ENCODE results near the gene C1QTNF1.
A peak's percentile ranks its signal among the peaks of the same experiment; 100 is the strongest.

The C1QTNF1 gene

DNA sequence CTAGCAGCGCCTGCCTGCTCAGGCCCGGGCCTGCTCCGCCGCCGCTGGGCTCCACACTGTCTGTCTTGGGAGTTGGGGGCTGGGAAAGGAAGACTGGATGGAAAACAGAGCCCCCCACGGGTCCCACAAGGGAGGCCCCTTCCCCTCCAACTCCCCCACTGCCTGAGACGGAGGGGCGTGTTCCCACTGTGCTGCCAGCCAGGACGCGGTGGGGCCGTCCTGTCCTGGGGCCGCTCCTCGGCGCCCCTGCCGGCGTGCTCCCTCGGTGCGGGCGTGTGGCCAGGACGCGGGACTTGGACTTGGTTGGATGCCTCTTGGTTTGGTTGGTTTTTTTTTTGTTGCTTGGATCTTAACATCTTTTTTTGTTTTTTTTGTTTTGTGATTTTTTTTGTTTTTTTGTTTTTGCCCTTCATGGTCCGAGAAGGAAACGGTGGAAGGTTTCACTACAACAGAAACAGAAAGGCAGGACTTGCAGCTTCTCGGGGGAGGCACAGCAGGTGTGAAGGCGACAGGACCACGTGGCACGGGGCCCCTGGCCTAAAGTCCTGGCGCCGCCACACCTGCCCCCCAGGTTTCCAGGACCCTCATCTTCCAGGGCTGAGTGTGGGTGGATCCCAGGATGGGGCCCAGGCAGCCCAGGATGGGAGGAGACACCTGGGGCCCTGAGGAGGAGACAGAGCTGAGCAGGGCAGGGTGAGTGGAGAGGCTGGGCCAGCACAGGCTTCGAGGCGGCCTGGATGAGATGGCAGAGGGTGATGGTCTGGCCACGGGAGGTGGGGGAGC is 66.7 kb downstream of the C1QTNF1 start:
- Histone ChIP-seq H3K9ac (ENCODE audit: low read length) (no peak overlapping the region), H3K9me3 (ENCODE audit: low read length) (no peaks in the 10 kb centered on the region), H3K4me3 (ENCODE audit: low read depth in 1 of 2, low read length in 2 of 2) (no peak overlapping the region), H3K36me3 (ENCODE audit: insufficient read depth, low read length) (no peaks in the 10 kb centered on the region), H3K27ac (ENCODE audit: low read depth, low read length) (no peak overlapping the region), H3K4me1 (ENCODE audit: insufficient read depth, low read length) (peaks cover 6% of the 10 kb centered on the region), H3K27me3 (ENCODE audit: control insufficient read depth in 1 of 2, insufficient read depth in 2 of 2, low read length in 2 of 2) (peaks cover 0 to 16% of the 10 kb centered on the region in 2 donors)

DNA sequence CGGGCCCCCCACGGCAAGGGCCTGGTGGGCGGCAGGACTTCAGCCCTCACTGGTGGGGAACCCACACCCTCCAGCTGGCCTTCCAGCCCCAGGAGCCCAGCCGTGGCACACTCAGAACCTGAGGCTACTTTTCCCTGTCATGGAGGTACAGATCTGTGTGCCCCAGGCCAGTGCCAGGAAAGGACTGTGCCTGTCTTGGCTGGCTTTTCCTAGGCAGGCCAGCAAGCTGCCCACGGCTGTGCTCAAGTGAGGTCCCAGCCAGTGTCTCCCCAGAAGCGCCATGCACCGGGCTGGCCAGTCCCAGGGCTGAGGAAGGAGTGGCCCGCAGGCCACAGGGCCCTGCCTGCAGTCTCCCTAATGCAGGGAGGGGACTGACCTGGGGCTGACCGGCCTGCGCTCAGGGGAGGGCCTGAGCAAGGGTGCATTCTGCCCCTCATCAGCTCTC is 67.3 kb downstream of the C1QTNF1 start:
- no peaks in the 10 kb centered on the region for H3K9me3 ChIP-seq (ENCODE audit: low read length)
- peaks cover 0 to 16% of the 10 kb centered on the region in 2 donors for H3K27me3 ChIP-seq (ENCODE audit: control insufficient read depth in 1 of 2, insufficient read depth in 2 of 2, low read length in 2 of 2)
- no peak overlapping the region for H3K27ac ChIP-seq (ENCODE audit: low read depth, low read length)
- no peak overlapping the region for H3K4me3 ChIP-seq (ENCODE audit: low read depth in 1 of 2, low read length in 2 of 2)
- no peak overlapping the region for H3K9ac ChIP-seq (ENCODE audit: low read length)
- H3K36me3 ChIP-seq (ENCODE audit: insufficient read depth, low read length), result no peaks in the 10 kb centered on the region
- peaks cover 6% of the 10 kb centered on the region for H3K4me1 ChIP-seq (ENCODE audit: insufficient read depth, low read length)

- H3K27me3 ChIP-seq (ENCODE audit: control insufficient read depth in 1 of 2, insufficient read depth in 2 of 2, low read length in 2 of 2), result peaks cover 0 to 24% of the 10 kb centered on the region in 2 donors
- H3K4me1 ChIP-seq (ENCODE audit: insufficient read depth, low read length), result peaks cover 7% of the 10 kb centered on the region
- no peak overlapping the region for H3K27ac ChIP-seq (ENCODE audit: low read depth, low read length)
- no peak overlapping the region for H3K4me3 ChIP-seq (ENCODE audit: low read depth in 1 of 2, low read length in 2 of 2)
- no peaks in the 10 kb centered on the region for H3K36me3 ChIP-seq (ENCODE audit: insufficient read depth, low read length)
- no peak overlapping the region for H3K9ac ChIP-seq (ENCODE audit: low read length)
- H3K9me3 ChIP-seq (ENCODE audit: low read length), result no peaks in the 10 kb centered on the region
Observed at GRCh38 chr17:79092567-79092966, 68.6 kb downstream of the C1QTNF1 start.

DNA sequence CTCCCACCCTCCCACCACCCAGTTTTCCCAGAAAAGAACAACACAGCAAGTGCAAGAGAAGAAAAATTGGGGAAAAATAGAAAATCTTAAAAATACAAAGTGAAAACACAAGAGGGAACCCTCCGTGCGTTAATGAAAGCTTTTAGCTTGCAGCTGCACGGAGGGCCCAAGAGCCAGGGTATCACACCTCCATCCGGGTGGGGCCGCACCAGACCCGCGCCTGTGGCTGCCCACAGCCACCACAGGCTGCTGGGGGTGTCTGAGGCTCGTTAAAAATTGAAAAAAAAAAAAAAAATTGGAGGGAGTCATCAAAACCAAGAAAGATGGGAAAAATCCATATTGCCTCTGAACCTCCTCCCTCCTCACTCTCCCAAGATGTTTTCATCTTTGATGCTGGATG is 69.3 kb downstream of the C1QTNF1 start:
- Histone ChIP-seq H3K27ac (ENCODE audit: low read depth, low read length) (no peak overlapping the region), H3K9me3 (ENCODE audit: low read length) (no peaks in the 10 kb centered on the region), H3K4me1 (ENCODE audit: insufficient read depth, low read length) (peaks cover 14% of the 10 kb centered on the region), H3K9ac (ENCODE audit: low read length) (no peak overlapping the region), H3K27me3 (ENCODE audit: control insufficient read depth in 1 of 2, insufficient read depth in 2 of 2, low read length in 2 of 2) (peaks cover 0 to 28% of the 10 kb centered on the region in 2 donors), H3K4me3 (ENCODE audit: low read depth in 1 of 2, low read length in 2 of 2) (no peak overlapping the region), H3K36me3 (ENCODE audit: insufficient read depth, low read length) (no peaks in the 10 kb centered on the region)

DNA sequence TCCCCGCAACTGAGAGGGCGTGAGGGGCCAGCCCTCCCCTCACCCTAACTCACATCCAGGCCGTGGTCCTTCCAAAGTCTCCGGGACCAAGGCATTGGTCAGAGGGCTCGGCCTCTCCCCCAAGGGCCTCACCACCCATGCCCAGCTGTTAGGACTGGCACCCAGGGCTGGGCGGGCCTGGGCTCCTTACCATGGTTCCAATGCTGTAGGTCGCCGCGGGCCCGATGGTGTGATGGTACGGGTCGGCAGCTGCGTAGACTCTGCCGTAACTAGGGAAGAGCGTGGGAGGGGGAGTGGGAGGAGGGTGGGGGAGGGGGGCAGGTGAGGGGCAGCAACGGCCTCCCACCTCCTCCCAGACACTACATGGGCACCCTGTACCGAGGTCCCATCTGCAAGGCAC is 70.3 kb downstream of the C1QTNF1 start:
- Histone ChIP-seq H3K4me3 (ENCODE audit: low read depth in 1 of 2, low read length in 2 of 2) (no peak overlapping the region), H3K27ac (ENCODE audit: low read depth, low read length) (no peak overlapping the region), H3K4me1 (ENCODE audit: insufficient read depth, low read length) (peaks cover 14% of the 10 kb centered on the region), H3K9ac (ENCODE audit: low read length) (no peak overlapping the region), H3K9me3 (ENCODE audit: low read length) (no peaks in the 10 kb centered on the region), H3K27me3 (ENCODE audit: control insufficient read depth in 1 of 2, insufficient read depth in 2 of 2, low read length in 2 of 2) (peaks cover 0 to 28% of the 10 kb centered on the region in 2 donors), H3K36me3 (ENCODE audit: insufficient read depth, low read length) (no peaks in the 10 kb centered on the region)

DNA sequence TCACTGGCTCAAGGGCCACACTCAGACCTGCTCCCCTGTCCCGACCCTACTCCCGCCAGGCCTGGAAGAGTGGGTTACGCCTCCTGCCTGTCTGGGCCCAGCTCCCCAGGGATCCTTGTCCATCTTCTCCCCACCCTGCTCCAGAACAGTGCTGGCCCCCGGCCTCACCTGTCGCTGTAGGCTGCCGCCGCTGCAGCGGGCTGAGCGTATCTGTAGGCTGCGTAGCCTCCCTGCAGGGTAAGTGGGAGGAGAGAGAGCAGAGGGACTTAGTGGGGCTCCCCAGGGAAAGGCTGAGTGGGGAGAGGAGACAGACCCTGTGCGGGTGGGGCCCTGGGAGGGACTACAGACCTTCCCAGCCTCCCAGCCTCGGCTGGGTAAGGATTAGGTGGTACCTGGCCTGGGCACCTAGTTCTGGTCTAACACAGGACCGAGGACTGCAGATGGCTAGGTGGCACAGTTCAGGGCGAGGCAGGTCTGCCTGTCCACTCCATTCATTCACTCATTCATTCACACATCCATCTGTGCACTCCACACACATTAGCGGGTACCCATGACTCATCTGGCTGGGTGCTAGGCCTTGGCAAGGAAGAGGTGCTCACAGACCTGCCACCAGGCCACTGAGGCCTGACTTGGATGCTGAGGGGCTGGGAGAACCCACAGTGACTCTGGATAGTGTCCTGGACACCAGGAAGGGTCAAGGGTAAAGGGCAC is 71.5 kb downstream of the C1QTNF1 start:
- Histone ChIP-seq H3K4me1 (ENCODE audit: insufficient read depth, low read length) (peaks cover 13% of the 10 kb centered on the region), H3K9me3 (ENCODE audit: low read length) (no peaks in the 10 kb centered on the region), H3K4me3 (ENCODE audit: low read depth in 1 of 2, low read length in 2 of 2) (no peak overlapping the region), H3K9ac (ENCODE audit: low read length) (no peak overlapping the region), H3K36me3 (ENCODE audit: insufficient read depth, low read length) (no peaks in the 10 kb centered on the region), H3K27me3 (ENCODE audit: control insufficient read depth in 1 of 2, insufficient read depth in 2 of 2, low read length in 2 of 2) (peaks cover 0 to 31% of the 10 kb centered on the region in 2 donors), H3K27ac (ENCODE audit: low read depth, low read length) (no peak overlapping the region)

DNA sequence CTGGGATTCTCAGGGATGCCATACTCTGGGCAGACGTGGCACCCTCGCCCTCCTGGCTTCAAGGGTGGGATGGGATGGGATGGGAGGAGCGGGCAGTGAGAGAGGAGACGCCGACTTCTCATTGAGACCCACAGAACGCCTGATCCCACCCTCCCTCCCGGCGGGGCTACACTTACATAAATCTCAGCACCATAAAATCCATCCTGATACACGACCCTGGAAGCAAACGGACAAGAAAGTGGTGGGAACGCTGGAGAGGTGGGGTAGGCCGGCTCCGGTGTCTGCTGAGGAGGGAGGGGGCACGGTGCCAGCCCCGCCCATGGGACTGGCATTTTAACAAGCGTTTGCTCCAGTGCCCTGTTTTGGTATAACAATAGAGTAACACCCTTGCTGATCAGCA is 72.5 kb downstream of the C1QTNF1 start:
- Histone ChIP-seq H3K36me3 (ENCODE audit: insufficient read depth, low read length) (no peaks in the 10 kb centered on the region), H3K9ac (ENCODE audit: low read length) (no peak overlapping the region), H3K4me3 (ENCODE audit: low read depth in 1 of 2, low read length in 2 of 2) (no peak overlapping the region), H3K4me1 (ENCODE audit: insufficient read depth, low read length) (peaks cover 7% of the 10 kb centered on the region), H3K9me3 (ENCODE audit: low read length) (no peaks in the 10 kb centered on the region), H3K27me3 (ENCODE audit: control insufficient read depth in 1 of 2, insufficient read depth in 2 of 2, low read length in 2 of 2) (peaks cover 0 to 31% of the 10 kb centered on the region in 2 donors), H3K27ac (ENCODE audit: low read depth, low read length) (peak overlapping the region; percentile 44)

DNA sequence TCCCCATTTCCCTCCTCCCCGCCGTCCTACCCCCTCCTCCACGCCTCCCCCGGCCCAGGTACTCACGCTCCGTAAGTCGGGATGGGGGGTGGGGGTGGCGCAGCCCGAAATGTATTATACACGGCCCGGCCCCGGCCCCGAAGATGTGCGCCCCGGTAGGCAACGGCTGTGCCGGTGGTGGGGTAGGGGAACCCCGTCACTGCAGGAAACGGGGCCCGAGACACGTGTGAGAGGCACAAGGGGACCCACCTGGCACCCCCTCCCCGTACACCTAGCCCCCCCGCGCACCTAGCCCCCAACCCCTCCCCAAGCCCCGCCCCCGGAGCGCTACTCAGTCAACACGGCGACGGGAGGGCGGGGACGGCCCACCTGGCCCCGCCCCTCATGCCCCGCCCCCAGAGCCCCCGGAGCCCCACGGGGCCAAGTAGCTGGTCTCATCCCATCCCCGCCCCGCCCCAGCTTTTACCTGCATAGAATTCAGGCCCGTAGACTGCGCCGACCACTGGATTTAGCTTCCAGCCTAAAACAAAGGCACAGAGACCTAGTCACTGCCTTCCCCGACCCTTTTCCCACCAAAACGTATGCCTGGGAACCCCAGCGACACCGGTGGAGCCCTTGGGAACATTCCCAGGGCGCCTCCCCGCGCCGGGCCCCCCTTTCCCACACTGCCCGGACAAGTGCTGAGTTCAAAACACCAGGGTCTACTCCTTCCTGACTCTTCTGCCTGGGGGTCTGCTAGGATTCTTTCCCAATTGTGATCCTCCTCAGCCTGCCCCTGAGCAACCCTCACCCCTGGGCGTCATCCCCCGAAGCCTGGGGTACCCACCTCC is 73.5 kb downstream of the C1QTNF1 start:
- H3K36me3 ChIP-seq (ENCODE audit: insufficient read depth, low read length), result no peaks in the 10 kb centered on the region
- H3K27me3 ChIP-seq (ENCODE audit: control insufficient read depth in 1 of 2, insufficient read depth in 2 of 2, low read length in 2 of 2), result peaks cover 0 to 25% of the 10 kb centered on the region in 2 donors
- peaks cover 7% of the 10 kb centered on the region for H3K4me1 ChIP-seq (ENCODE audit: insufficient read depth, low read length)
- H3K4me3 ChIP-seq (ENCODE audit: low read depth in 1 of 2, low read length in 2 of 2), result no peak overlapping the region
- no peaks in the 10 kb centered on the region for H3K9me3 ChIP-seq (ENCODE audit: low read length)
- no peak overlapping the region for H3K27ac ChIP-seq (ENCODE audit: low read depth, low read length)
- no peak overlapping the region for H3K9ac ChIP-seq (ENCODE audit: low read length)

DNA sequence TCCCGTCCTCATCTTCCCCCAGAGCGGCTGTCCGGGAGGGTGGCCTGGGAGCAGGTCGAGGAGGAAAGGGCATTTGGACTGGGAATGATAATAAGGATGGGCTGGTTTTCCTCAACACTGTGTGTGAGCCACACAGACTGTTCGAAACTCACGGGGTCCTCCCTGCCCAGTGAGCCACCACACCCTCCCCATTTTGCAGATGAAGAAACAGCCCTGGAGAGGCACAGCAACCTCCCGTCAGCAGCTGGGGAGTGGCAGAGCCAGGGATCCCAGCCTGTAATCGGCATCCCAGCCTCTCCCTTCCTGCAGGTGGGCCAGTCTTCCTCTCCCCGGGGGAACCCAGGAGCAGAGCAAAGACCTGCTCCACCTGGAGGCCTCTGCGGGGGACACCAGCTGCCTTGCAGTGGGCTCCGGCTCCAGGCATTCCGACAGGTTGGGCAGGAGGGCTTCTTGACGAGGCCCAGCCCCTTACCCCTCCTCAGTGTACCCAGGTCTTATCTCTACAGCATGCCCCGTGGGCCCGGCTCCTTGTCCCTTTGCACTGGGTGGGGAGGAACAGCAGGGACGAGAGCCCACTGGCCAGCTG is 74.4 kb downstream of the C1QTNF1 start:
- Histone ChIP-seq H3K9me3 (ENCODE audit: low read length) (no peaks in the 10 kb centered on the region), H3K4me3 (ENCODE audit: low read depth in 1 of 2, low read length in 2 of 2) (no peak overlapping the region), H3K27ac (ENCODE audit: low read depth, low read length) (no peak overlapping the region), H3K36me3 (ENCODE audit: insufficient read depth, low read length) (no peaks in the 10 kb centered on the region), H3K9ac (ENCODE audit: low read length) (no peak overlapping the region), H3K4me1 (ENCODE audit: insufficient read depth, low read length) (peaks cover 7% of the 10 kb centered on the region), H3K27me3 (ENCODE audit: control insufficient read depth in 1 of 2, insufficient read depth in 2 of 2, low read length in 2 of 2) (peaks cover 0 to 21% of the 10 kb centered on the region in 2 donors)
